Measurements from ENCODE around the gene DDAH1.

GRCh38 chr1:85465099-85465785 lies at the start of gene DDAH1:
- TF ChIP-seq EZH2 (IDR thresholded peaks at IDR 0.05; ENCODE audit: borderline replicate concordance, low read depth, low read length, severe bottlenecking), result no peak
- TF ChIP-seq, protein P1, sequence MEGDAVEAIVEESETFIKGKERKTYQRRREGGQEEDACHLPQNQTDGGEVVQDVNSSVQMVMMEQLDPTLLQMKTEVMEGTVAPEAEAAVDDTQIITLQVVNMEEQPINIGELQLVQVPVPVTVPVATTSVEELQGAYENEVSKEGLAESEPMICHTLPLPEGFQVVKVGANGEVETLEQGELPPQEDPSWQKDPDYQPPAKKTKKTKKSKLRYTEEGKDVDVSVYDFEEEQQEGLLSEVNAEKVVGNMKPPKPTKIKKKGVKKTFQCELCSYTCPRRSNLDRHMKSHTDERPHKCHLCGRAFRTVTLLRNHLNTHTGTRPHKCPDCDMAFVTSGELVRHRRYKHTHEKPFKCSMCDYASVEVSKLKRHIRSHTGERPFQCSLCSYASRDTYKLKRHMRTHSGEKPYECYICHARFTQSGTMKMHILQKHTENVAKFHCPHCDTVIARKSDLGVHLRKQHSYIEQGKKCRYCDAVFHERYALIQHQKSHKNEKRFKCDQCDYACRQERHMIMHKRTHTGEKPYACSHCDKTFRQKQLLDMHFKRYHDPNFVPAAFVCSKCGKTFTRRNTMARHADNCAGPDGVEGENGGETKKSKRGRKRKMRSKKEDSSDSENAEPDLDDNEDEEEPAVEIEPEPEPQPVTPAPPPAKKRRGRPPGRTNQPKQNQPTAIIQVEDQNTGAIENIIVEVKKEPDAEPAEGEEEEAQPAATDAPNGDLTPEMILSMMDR (IDR thresholded peaks at IDR 0.05; ENCODE audit: extremely low read depth in 1 of 2, insufficient read depth in 1 of 2, low read depth in 1 of 2, low read length in 2 of 2), result no peak
- no peak for TF ChIP-seq JUN (IDR thresholded peaks at IDR 0.05; ENCODE audit: borderline replicate concordance, insufficient read depth, insufficient read length, low read depth)
- peak; percentile 59 for TF ChIP-seq POLR2A (IDR thresholded peaks at IDR 0.05; ENCODE audit: low read depth, low read length)
